Vagina (tissue), 2 donors: Measurements from ENCODE around the gene SNED1.

Experiments
- POLR2AphosphoS5 ChIP-seq, 2 donors: sonication (generic); formaldehyde crosslinking; IDR thresholded peaks; one replicate each; pipeline ENCODE4 v1.9.0; 2017; ENCODE audit warnings: antibody characterized with exemption in 2 of 2, mild to moderate bottlenecking in 2 of 2, low read depth in 1 of 2; ENCODE audit not compliant: insufficient read depth in 1 of 2
- TF ChIP-seq, protein P1 (sequence below), 3 experiments: fragments of 450-650 bp in 2 of 3; fragments of 200-600 bp in 1 of 3; sonication (generic) in 1 of 3; IDR thresholded peaks; one replicate each; pipeline ENCODE4 v1.5.1; 2017 to 2019; ENCODE audit warnings: antibody characterized with exemption in 3 of 3, mild to moderate bottlenecking in 2 of 3, moderate library complexity in 2 of 3

DNA sequence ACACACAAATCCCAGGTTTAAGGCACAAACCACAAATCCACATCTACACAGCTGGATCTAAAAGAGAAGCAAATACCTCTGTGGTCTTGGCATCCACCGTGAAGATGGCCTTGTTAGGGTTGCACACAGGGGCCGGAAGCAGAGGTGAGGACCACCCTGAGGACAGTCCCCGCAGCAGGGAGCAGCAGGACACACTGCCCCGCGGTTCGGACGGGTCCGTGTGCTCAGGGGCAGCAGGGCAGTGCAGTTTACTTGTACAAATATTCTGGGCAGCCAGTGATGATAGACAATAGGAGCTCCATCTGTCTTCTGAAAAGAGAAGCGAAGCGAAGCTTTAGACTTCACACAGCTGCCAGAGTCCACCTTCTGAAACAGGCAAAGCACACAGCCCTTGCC is 142.0 kb downstream of the SNED1 start:
- TF ChIP-seq, protein P1, sequence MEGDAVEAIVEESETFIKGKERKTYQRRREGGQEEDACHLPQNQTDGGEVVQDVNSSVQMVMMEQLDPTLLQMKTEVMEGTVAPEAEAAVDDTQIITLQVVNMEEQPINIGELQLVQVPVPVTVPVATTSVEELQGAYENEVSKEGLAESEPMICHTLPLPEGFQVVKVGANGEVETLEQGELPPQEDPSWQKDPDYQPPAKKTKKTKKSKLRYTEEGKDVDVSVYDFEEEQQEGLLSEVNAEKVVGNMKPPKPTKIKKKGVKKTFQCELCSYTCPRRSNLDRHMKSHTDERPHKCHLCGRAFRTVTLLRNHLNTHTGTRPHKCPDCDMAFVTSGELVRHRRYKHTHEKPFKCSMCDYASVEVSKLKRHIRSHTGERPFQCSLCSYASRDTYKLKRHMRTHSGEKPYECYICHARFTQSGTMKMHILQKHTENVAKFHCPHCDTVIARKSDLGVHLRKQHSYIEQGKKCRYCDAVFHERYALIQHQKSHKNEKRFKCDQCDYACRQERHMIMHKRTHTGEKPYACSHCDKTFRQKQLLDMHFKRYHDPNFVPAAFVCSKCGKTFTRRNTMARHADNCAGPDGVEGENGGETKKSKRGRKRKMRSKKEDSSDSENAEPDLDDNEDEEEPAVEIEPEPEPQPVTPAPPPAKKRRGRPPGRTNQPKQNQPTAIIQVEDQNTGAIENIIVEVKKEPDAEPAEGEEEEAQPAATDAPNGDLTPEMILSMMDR (IDR thresholded peaks at IDR 0.05), result no peak
- TF ChIP-seq POLR2AphosphoS5 (IDR thresholded peaks at IDR 0.05; ENCODE audit: insufficient read depth in 1 of 2, low read depth in 1 of 2), result no peak
